Central memory CD8-positive, alpha-beta T cell (primary cell): Measurements from ENCODE around the gene CASP4.
"Not testable (repeated sequence)": the region's sequence is repeated elsewhere in the genome, so short reads cannot be mapped to it uniquely, and the experiment has no call there.

Experiments used
- ATAC-seq: fragments of 150-1000 bp; cut with Tn5 transposase; replicated peaks from 2 replicates; pipeline ENCODE4 v1.10.0; 2022; ENCODE audit warnings: mild to moderate bottlenecking, moderate FRiP score, moderate number of reproducible peaks; ENCODE audit not compliant: poor library complexity, severe bottlenecking; ENCODE audit errors: extremely low read depth
- DNase-seq, 2 donors: peaks; one replicate each; pipeline ENCODE4 v3.0.0; 2021; ENCODE audit warnings: low spot score in 2 of 2
- H3K27ac Mint-ChIP-seq: one replicate; pipeline ENCODE4 v1.8.0; 2022; ENCODE audit warnings: low read depth, mild to moderate bottlenecking, moderate library complexity, mixed read lengths
- H3K27me3 Mint-ChIP-seq: one replicate; pipeline ENCODE4 v1.8.0; 2022; ENCODE audit warnings: mixed read lengths
- H3K36me3 Mint-ChIP-seq: one replicate; pipeline ENCODE4 v1.8.0; 2022; ENCODE audit warnings: mild to moderate bottlenecking, moderate library complexity, mixed read lengths; ENCODE audit not compliant: insufficient read depth
- H3K4me1 Mint-ChIP-seq: one replicate; pipeline ENCODE4 v1.8.0; 2022; ENCODE audit warnings: mixed read lengths
- H3K4me3 Mint-ChIP-seq: one replicate; pipeline ENCODE4 v1.8.0; 2022; ENCODE audit warnings: mild to moderate bottlenecking, moderate library complexity, mixed read lengths
- H3K9me3 Mint-ChIP-seq: one replicate; pipeline ENCODE4 v1.8.0; 2022; ENCODE audit warnings: mixed read lengths

Gene CASP4

GRCh38 chr11:104973616-104974015, 5.2 kb upstream of the CASP4 start:
- DNase-seq (no peak), ATAC-seq (no peak)
- Mint-ChIP-seq H3K9me3 (peaks cover 7% of the 10 kb centered on the region), H3K27me3 (no peaks in the 10 kb centered on the region), H3K36me3 (no peaks in the 10 kb centered on the region), H3K4me1 (peaks cover 4% of the 10 kb centered on the region), H3K4me3 (no peak overlapping the region), H3K27ac (no peak overlapping the region)

GRCh38 chr11:104972924-104973323, 4.5 kb upstream of the CASP4 start:
- not testable (repeated sequence) for H3K27me3 Mint-ChIP-seq, H3K4me1 Mint-ChIP-seq, DNase-seq, ATAC-seq, H3K4me3 Mint-ChIP-seq, H3K9me3 Mint-ChIP-seq, H3K36me3 Mint-ChIP-seq, H3K27ac Mint-ChIP-seq

GRCh38 chr11:104970756-104971155, 2.4 kb upstream of the CASP4 start:
- ATAC-seq (no peak), DNase-seq (no peak)
- peaks cover 6% of the 10 kb centered on the region for H3K36me3 Mint-ChIP-seq
- H3K4me1 Mint-ChIP-seq = peaks cover 29% of the 10 kb centered on the region
- H3K4me3 Mint-ChIP-seq = no peak overlapping the region
- peaks cover 7% of the 10 kb centered on the region for H3K9me3 Mint-ChIP-seq
- no peak overlapping the region for H3K27ac Mint-ChIP-seq
- no peaks in the 10 kb centered on the region for H3K27me3 Mint-ChIP-seq

- DNase-seq (no peak), ATAC-seq (no peak)
- H3K27ac Mint-ChIP-seq = peak overlapping the region; percentile 93
- H3K9me3 Mint-ChIP-seq = peaks cover 7% of the 10 kb centered on the region
- H3K4me1 Mint-ChIP-seq = peaks cover 39% of the 10 kb centered on the region
- peaks cover 6% of the 10 kb centered on the region for H3K36me3 Mint-ChIP-seq
- H3K27me3 Mint-ChIP-seq = no peaks in the 10 kb centered on the region
- H3K4me3 Mint-ChIP-seq = peak overlapping the region; percentile 89
These were observed 742 bp upstream of the CASP4 start for GRCh38 chr11:104968856-104969776.

GRCh38 chr11:104967534-104968354, 630 bp downstream of the CASP4 start:
- peak overlapping the region; percentile 89 for H3K4me3 Mint-ChIP-seq
- H3K27ac Mint-ChIP-seq = peak overlapping the region; percentile 93
- ATAC-seq = peak; percentile 18
- H3K27me3 Mint-ChIP-seq = no peaks in the 10 kb centered on the region
- H3K9me3 Mint-ChIP-seq = peaks cover 4% of the 10 kb centered on the region
- DNase-seq = no peak
- peaks cover 9% of the 10 kb centered on the region for H3K36me3 Mint-ChIP-seq
- H3K4me1 Mint-ChIP-seq = peaks cover 48% of the 10 kb centered on the region

- peaks cover 64% of the 10 kb centered on the region for H3K4me1 Mint-ChIP-seq
- H3K4me3 Mint-ChIP-seq = peak overlapping the region; percentile 89
- no peaks in the 10 kb centered on the region for H3K27me3 Mint-ChIP-seq
- no peak for DNase-seq
- H3K9me3 Mint-ChIP-seq = no peaks in the 10 kb centered on the region
- H3K27ac Mint-ChIP-seq = peak overlapping the region; percentile 93
- no peak for ATAC-seq
- peaks cover 16% of the 10 kb centered on the region for H3K36me3 Mint-ChIP-seq
These were observed 2.6 kb downstream of the CASP4 start for GRCh38 chr11:104965735-104966134.

GRCh38 chr11:104964247-104964646, 4.1 kb downstream of the CASP4 start:
- Mint-ChIP-seq H3K27ac (no peak overlapping the region), H3K36me3 (peaks cover 16% of the 10 kb centered on the region), H3K4me3 (no peak overlapping the region), H3K4me1 (peaks cover 75% of the 10 kb centered on the region), H3K27me3 (no peaks in the 10 kb centered on the region), H3K9me3 (no peaks in the 10 kb centered on the region)
- ATAC-seq = no peak
- DNase-seq = no peak

GRCh38 chr11:104962852-104963251, 5.5 kb downstream of the CASP4 start:
- no peaks in the 10 kb centered on the region for H3K27me3 Mint-ChIP-seq
- peak overlapping the region; percentile 28 for H3K4me3 Mint-ChIP-seq
- peaks cover 80% of the 10 kb centered on the region for H3K4me1 Mint-ChIP-seq
- ATAC-seq = no peak
- no peak for DNase-seq
- H3K9me3 Mint-ChIP-seq = no peaks in the 10 kb centered on the region
- peaks cover 14% of the 10 kb centered on the region for H3K36me3 Mint-ChIP-seq
- no peak overlapping the region for H3K27ac Mint-ChIP-seq

- Mint-ChIP-seq H3K4me1 (peaks cover 70% of the 10 kb centered on the region), H3K27me3 (no peaks in the 10 kb centered on the region), H3K9me3 (no peaks in the 10 kb centered on the region), H3K36me3 (peaks cover 34% of the 10 kb centered on the region), H3K27ac (no peak overlapping the region), H3K4me3 (no peak overlapping the region)
- ATAC-seq (no peak), DNase-seq (no peak)
These were observed 11.1 kb downstream of the CASP4 start for GRCh38 chr11:104957280-104957679.

GRCh38 chr11:104956528-104956927, 11.8 kb downstream of the CASP4 start:
- Mint-ChIP-seq H3K27me3 (no peaks in the 10 kb centered on the region), H3K9me3 (no peaks in the 10 kb centered on the region), H3K27ac (no peak overlapping the region), H3K36me3 (peaks cover 37% of the 10 kb centered on the region), H3K4me1 (peaks cover 63% of the 10 kb centered on the region), H3K4me3 (no peak overlapping the region)
- ATAC-seq (no peak), DNase-seq (no peak)

- H3K27ac Mint-ChIP-seq = peak overlapping the region; percentile 47
- no peak overlapping the region for H3K4me3 Mint-ChIP-seq
- peak; percentile 80 for ATAC-seq
- DNase-seq = no peak
- H3K27me3 Mint-ChIP-seq = no peaks in the 10 kb centered on the region
- peaks cover 16% of the 10 kb centered on the region for H3K4me1 Mint-ChIP-seq
- no peaks in the 10 kb centered on the region for H3K9me3 Mint-ChIP-seq
- peaks cover 56% of the 10 kb centered on the region for H3K36me3 Mint-ChIP-seq
These were observed 21.5 kb downstream of the CASP4 start for GRCh38 chr11:104946907-104947306.

GRCh38 chr11:104944076-104944475, 24.3 kb downstream of the CASP4 start:
- H3K4me3 Mint-ChIP-seq = no peak overlapping the region
- peaks cover 16% of the 10 kb centered on the region for H3K4me1 Mint-ChIP-seq
- no peak for ATAC-seq
- DNase-seq = no peak
- H3K27ac Mint-ChIP-seq = no peak overlapping the region
- H3K27me3 Mint-ChIP-seq = no peaks in the 10 kb centered on the region
- peaks cover 32% of the 10 kb centered on the region for H3K36me3 Mint-ChIP-seq
- no peaks in the 10 kb centered on the region for H3K9me3 Mint-ChIP-seq
